Measurements from ENCODE around the gene MYH13. TPM values are rescaled to one million over a fixed set of nuclear protein-coding genes. Genes with fewer than 3 reads are reported as not detected.

Gene MYH13
- total RNA-seq, 1 experiment from 2014 or later, result not detected

- Histone ChIP-seq H2AFZ (ENCODE audit: low read length) (no peak overlapping the region), H3K79me1 (ENCODE audit: insufficient read depth, low read depth, low read length, poor library complexity, severe bottlenecking) (no peaks in the 10 kb centered on the region), H3K23ac (ENCODE audit: insufficient read length, low read depth, low read length) (no peak overlapping the region), H2BK120ac (ENCODE audit: low read depth, low read length, poor library complexity, severe bottlenecking) (no peak overlapping the region), H3K14ac (ENCODE audit: insufficient read depth, low read length) (no peak overlapping the region), H2BK15ac (ENCODE audit: low read depth, low read length) (no peak overlapping the region), H3K27me3 (ENCODE audit: insufficient read depth, low read length) (no peaks in the 10 kb centered on the region; the same call in 1 of the 2 replicates), H3K56ac (ENCODE audit: insufficient read length, low read depth, low read length) (no peak overlapping the region), H3K23me2 (ENCODE audit: insufficient read length, low read depth, low read length, poor library complexity, severe bottlenecking) (no peaks in the 10 kb centered on the region), H3K9me3 (ENCODE audit: control insufficient read depth, low read depth, low read length) (no peaks in the 10 kb centered on the region), H2BK20ac (ENCODE audit: low read depth, low read length, poor library complexity, severe bottlenecking) (no peak overlapping the region), H4K91ac (ENCODE audit: insufficient read length, low read depth, low read length) (no peak overlapping the region), H3K9ac (ENCODE audit: extremely low read depth, insufficient read length, low read length) (no peak overlapping the region), H2BK5ac (ENCODE audit: insufficient read length, low read length) (no peak overlapping the region), H3K18ac (ENCODE audit: insufficient read length, low read depth, low read length) (no peak overlapping the region), H3K4ac (ENCODE audit: low read depth, low read length) (no peak overlapping the region), H3K27ac (ENCODE audit: insufficient read length, low read depth, low read length) (no peak overlapping the region), H2BK12ac (ENCODE audit: insufficient read length, low read depth, low read length) (no peak overlapping the region), H3T11ph (ENCODE audit: low read length) (no peak overlapping the region), H3K79me2 (ENCODE audit: insufficient read depth, low read length) (no peaks in the 10 kb centered on the region), H3K4me2 (ENCODE audit: insufficient read depth, insufficient read length, low read length) (no peak overlapping the region), H4K20me1 (ENCODE audit: control insufficient read depth, insufficient read depth, insufficient read length) (no peaks in the 10 kb centered on the region), H3K4me1 (ENCODE audit: insufficient read depth, low read length) (no peaks in the 10 kb centered on the region), H4K5ac (ENCODE audit: insufficient read length, low read depth, low read length) (no peak overlapping the region), H4K8ac (replicated peaks; ENCODE audit: insufficient read length, low read depth, low read length) (no peak overlapping the region), H2AK5ac (ENCODE audit: insufficient read length, low read length) (no peak overlapping the region)
- H3K27me3 Mint-ChIP-seq (ENCODE audit: low read depth), result peaks cover 4% of the 10 kb centered on the region; the same call in 1 of the 2 replicates
- H3K36me3 Mint-ChIP-seq (ENCODE audit: insufficient read depth in 1 of 3, low read depth in 3 of 3), result no peaks in the 10 kb centered on the region
- TF ChIP-seq CTCF (conservative IDR thresholded peaks at IDR 0.05), result no peak
- H3K9me3 Mint-ChIP-seq, result peaks cover 0 to 7% of the 10 kb centered on the region in 2 experiments; a peak in 1 of 5 replicates
- peaks cover 2 to 4% of the 10 kb centered on the region in 2 experiments; a peak in 3 of 4 replicates for H3K4me1 Mint-ChIP-seq
- no peak for DNase-seq
- WGBS (ENCODE audit: extremely low coverage, insufficient read length, low lambda C conversion rate), result no CpG with 5 or more reads among the region's 3 CpGs
- no peak overlapping the region for H3K27ac Mint-ChIP-seq
- H3K4me3 Mint-ChIP-seq, result no peak overlapping the region
Measured at GRCh38 chr17:10271106-10271562, 101.7 kb downstream of the MYH13 start.
